Karpas-422 (cell line): Measurements from ENCODE around the gene TBCA. TPM values are rescaled to one million over a fixed set of nuclear protein-coding genes. Genes with fewer than 3 reads are reported as not detected.
"Not testable (repeated sequence)": the region's sequence is repeated elsewhere in the genome, so short reads cannot be mapped to it uniquely, and the experiment has no call there.

ENCODE experiments used
- DNase-seq: peaks from one replicate; pipeline ENCODE4 v3.0.0-alpha.2; 2015
- H2AFZ ChIP-seq: fragments of 200-600 bp; sonication (generic); 2 replicates; pipeline ENCODE4 v1.6.1; 2014; ENCODE audit warnings: antibody characterized with exemption, low read length, mixed read lengths
- H3K27ac ChIP-seq: fragments of 200-600 bp; sonication (generic); 2 replicates; pipeline ENCODE4 v1.5.1; 2014; ENCODE audit warnings: mild to moderate bottlenecking, low read length, moderate library complexity
- H3K27me3 ChIP-seq: fragments of 200-600 bp; sonication (generic); 2 replicates; pipeline ENCODE4 v1.6.1; 2014; ENCODE audit warnings: low read length, mixed read lengths
- H3K36me3 ChIP-seq: fragments of 200-600 bp; sonication (generic); 2 replicates; pipeline ENCODE4 v1.6.1; 2014; ENCODE audit warnings: low read length, mixed read lengths; ENCODE audit not compliant: insufficient read depth
- H3K4me1 ChIP-seq: fragments of 200-600 bp; sonication (generic); 2 replicates; pipeline ENCODE4 v1.6.1; 2014; ENCODE audit warnings: mild to moderate bottlenecking, low read length, mixed read lengths
- H3K4me2 ChIP-seq: fragments of 200-600 bp; sonication (generic); 2 replicates; pipeline ENCODE4 v1.6.1; 2014; ENCODE audit warnings: low read length, low read depth, mild to moderate bottlenecking; ENCODE audit not compliant: poor library complexity, severe bottlenecking
- H3K4me3 ChIP-seq: fragments of 200-600 bp; sonication (generic); 2 replicates; pipeline ENCODE4 v1.5.1; 2014; ENCODE audit warnings: mild to moderate bottlenecking, antibody characterized with exemption, low read length, mixed read lengths
- H3K79me2 ChIP-seq: fragments of 200-600 bp; sonication (generic); 2 replicates; pipeline ENCODE4 v1.6.1; 2014; ENCODE audit warnings: mild to moderate bottlenecking, low read length, mixed read lengths
- H3K9ac ChIP-seq: fragments of 200-600 bp; sonication (generic); 2 replicates; pipeline ENCODE4 v1.6.0; 2014; ENCODE audit warnings: low read length
- H3K9me2 ChIP-seq: fragments of 200-600 bp; sonication (generic), shearing (Covaris generic); replicated peaks from 2 replicates; pipeline ENCODE4 v1.6.0; 2014; ENCODE audit warnings: mild to moderate bottlenecking, low read length, moderate library complexity; ENCODE audit not compliant: insufficient read depth
- H3K9me3 ChIP-seq: fragments of 300-700, 200-600 bp; sonication (generic); 2 replicates; pipeline ENCODE4 v1.6.1; 2014; ENCODE audit warnings: low read length, mixed read lengths
- H4K20me1 ChIP-seq: fragments of 200-600 bp; sonication (generic); 2 replicates; pipeline ENCODE4 v1.6.1; 2014; ENCODE audit warnings: mild to moderate bottlenecking, antibody characterized with exemption, low read length, low read depth; ENCODE audit not compliant: insufficient read depth
- total RNA-seq: library from RNA; depleted of rRNA; stranded (reverse); fragments of >200 nt; shearing (Covaris generic); gene quantifications from 2 replicates; pipeline ENCODE4 v1.2.3, GENCODE V29; 2014; ENCODE audit warnings: low replicate concordance

Gene TBCA
- total RNA-seq, 1 experiment from 2014 or later = 324 TPM

DNA sequence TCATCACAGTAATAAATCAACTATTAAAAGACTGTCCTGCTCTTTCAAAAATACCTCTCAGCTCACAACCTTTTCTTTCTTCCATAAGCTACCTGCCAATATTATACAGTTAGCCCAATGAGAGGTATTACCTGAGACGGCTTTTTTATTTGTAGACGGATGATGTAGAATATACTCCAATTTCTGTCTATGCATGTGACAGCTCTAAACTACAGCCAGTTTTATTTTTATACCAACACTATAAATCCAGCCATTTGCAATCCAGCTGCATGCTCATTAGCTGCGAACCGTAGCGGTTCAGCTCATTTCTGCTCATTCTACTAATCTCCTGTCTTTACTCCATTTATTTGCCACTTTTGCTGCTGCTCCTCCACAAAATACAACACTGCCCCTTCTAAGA lies 51.2 kb downstream of the TBCA start:
- H3K4me3 ChIP-seq = no peak overlapping the region
- no peaks in the 10 kb centered on the region for H4K20me1 ChIP-seq
- H3K4me1 ChIP-seq = no peaks in the 10 kb centered on the region
- H3K4me2 ChIP-seq = no peak overlapping the region
- no peaks in the 10 kb centered on the region for H3K9me2 ChIP-seq
- no peak overlapping the region for H3K9ac ChIP-seq
- no peak overlapping the region for H3K27ac ChIP-seq
- H3K79me2 ChIP-seq = peaks cover 98% of the 10 kb centered on the region
- H3K9me3 ChIP-seq = no peaks in the 10 kb centered on the region
- no peak overlapping the region for H2AFZ ChIP-seq
- no peaks in the 10 kb centered on the region for H3K27me3 ChIP-seq
- no peak for DNase-seq
- H3K36me3 ChIP-seq = peaks cover 4% of the 10 kb centered on the region; the same call in 1 of the 2 replicates

DNA sequence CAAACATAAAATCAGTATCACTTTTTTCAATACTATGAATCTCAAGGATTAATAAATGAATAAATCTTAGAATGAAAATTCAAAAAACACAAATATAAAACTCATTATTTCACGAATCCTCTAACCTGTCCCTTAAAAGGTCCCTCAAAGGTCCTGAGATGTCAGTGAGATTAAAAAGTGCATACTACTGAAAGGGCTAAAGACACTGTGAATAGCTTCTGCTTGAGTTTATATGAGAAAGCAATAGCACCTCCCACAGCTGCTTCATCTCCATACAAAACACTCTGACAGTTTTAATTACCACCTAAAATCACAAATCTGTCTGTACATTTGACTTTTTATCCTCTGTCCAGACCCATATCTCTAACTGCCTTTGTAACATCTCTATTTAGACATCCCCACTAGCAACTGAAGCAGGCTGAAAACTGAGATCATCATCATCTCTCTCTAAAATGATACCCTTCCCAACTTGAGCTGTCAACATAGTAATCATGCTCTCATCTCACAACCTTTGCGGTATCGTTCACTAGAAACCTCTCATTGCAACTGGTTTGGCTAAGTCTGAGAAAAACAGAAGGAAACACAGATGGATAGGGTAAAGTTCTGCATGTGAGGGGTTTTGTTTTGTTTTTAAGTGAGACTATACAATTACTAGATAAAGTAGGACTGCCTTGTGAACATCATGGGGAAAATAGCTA lies 56.3 kb downstream of the TBCA start:
- no peaks in the 10 kb centered on the region for H3K9me2 ChIP-seq
- no peak for DNase-seq
- no peaks in the 10 kb centered on the region for H3K9me3 ChIP-seq
- H3K36me3 ChIP-seq = peaks cover 4% of the 10 kb centered on the region; the same call in 1 of the 2 replicates
- H3K9ac ChIP-seq = no peak overlapping the region
- H4K20me1 ChIP-seq = peaks cover 4% of the 10 kb centered on the region; the same call in 1 of the 2 replicates
- peaks cover 98% of the 10 kb centered on the region for H3K79me2 ChIP-seq
- H3K4me3 ChIP-seq = no peak overlapping the region
- no peak overlapping the region for H3K4me2 ChIP-seq
- no peaks in the 10 kb centered on the region for H3K27me3 ChIP-seq
- H3K4me1 ChIP-seq = peaks cover 16% of the 10 kb centered on the region
- no peak overlapping the region for H2AFZ ChIP-seq
- H3K27ac ChIP-seq = no peak overlapping the region

DNA sequence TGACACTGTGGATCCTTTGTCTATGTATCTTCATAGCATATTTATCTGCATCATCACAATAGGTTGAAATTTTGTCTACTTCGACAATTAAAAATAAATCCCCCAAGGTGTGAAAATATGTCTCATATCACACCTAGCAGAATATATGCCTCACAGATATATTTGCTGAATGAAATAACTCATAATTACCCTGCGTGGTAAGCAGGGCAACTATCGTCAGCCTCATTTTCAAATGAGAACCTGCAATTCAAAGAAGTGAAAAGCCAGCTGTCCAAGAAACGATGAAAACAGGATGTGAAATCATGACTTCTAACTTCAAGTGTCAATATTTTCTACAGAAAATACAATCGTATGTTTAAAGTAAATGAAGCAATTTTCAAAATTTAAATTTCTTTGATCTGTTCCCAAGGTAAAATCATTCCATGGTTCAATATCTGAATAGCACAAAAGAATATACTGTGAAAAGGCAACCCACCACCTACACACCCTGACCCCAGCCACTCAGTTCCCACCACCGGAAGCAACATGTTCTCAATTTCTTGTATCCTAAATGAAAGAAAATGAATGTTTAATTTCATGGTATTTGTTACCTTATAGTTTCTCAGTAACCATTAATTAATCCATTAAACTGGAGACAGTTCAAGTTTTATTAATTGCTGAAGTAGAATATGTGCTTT lies 57.1 kb downstream of the TBCA start:
- Histone ChIP-seq H3K9me3 (no peaks in the 10 kb centered on the region), H2AFZ (no peak overlapping the region), H4K20me1 (peaks cover 4% of the 10 kb centered on the region; the same call in 1 of the 2 replicates), H3K27ac (no peak overlapping the region), H3K36me3 (peaks cover 4% of the 10 kb centered on the region; the same call in 1 of the 2 replicates), H3K27me3 (no peaks in the 10 kb centered on the region), H3K9ac (no peak overlapping the region), H3K4me3 (no peak overlapping the region), H3K79me2 (peaks cover 98% of the 10 kb centered on the region), H3K4me2 (no peak overlapping the region), H3K9me2 (no peaks in the 10 kb centered on the region), H3K4me1 (peaks cover 17% of the 10 kb centered on the region)
- no peak for DNase-seq

GRCh38 chr5:77709993-77710685 lies 66.0 kb downstream of the TBCA start:
- Histone ChIP-seq H2AFZ (no peak overlapping the region), H3K9me2 (no peaks in the 10 kb centered on the region), H3K27ac (no peak overlapping the region), H3K4me1 (peaks cover 11% of the 10 kb centered on the region), H3K9ac (no peak overlapping the region), H3K4me2 (no peak overlapping the region), H3K27me3 (no peaks in the 10 kb centered on the region), H3K4me3 (no peak overlapping the region), H3K36me3 (peaks cover 28% of the 10 kb centered on the region), H3K9me3 (no peaks in the 10 kb centered on the region), H3K79me2 (peaks cover 82% of the 10 kb centered on the region), H4K20me1 (no peaks in the 10 kb centered on the region)
- DNase-seq = no peak

DNA sequence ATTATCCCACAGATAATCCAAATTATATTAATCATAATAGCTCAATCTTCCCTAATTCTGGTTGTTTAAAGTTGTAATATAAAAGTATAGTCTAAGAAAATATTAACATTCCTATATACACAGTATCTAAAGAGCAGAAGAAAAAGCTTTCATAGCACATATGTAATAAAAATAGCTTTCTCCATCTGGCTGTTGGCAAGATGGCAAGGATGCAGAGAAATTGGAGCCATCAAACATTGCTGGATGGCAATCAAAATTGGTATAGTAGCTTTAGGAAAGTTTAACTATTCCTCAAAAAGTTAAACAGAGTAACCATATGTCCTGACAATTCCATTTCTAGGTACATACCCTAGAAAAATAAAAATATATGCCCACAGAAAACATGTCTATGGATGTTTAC lies 66.8 kb downstream of the TBCA start:
- peaks cover 15% of the 10 kb centered on the region for H3K4me1 ChIP-seq
- H4K20me1 ChIP-seq = no peaks in the 10 kb centered on the region
- no peak overlapping the region for H2AFZ ChIP-seq
- no peak overlapping the region for H3K27ac ChIP-seq
- no peak overlapping the region for H3K4me2 ChIP-seq
- no peaks in the 10 kb centered on the region for H3K27me3 ChIP-seq
- no peaks in the 10 kb centered on the region for H3K9me3 ChIP-seq
- no peaks in the 10 kb centered on the region for H3K9me2 ChIP-seq
- H3K9ac ChIP-seq = no peak overlapping the region
- peaks cover 83% of the 10 kb centered on the region for H3K79me2 ChIP-seq
- peaks cover 36% of the 10 kb centered on the region for H3K36me3 ChIP-seq
- no peak for DNase-seq
- no peak overlapping the region for H3K4me3 ChIP-seq

GRCh38 chr5:77707791-77708190 lies 68.3 kb downstream of the TBCA start:
- H4K20me1 ChIP-seq = no peaks in the 10 kb centered on the region
- peaks cover 82% of the 10 kb centered on the region for H3K79me2 ChIP-seq
- no peaks in the 10 kb centered on the region for H3K27me3 ChIP-seq
- no peaks in the 10 kb centered on the region for H3K9me3 ChIP-seq
- no peak overlapping the region for H3K27ac ChIP-seq
- DNase-seq = no peak
- peaks cover 51% of the 10 kb centered on the region for H3K36me3 ChIP-seq
- no peak overlapping the region for H3K4me2 ChIP-seq
- no peak overlapping the region for H2AFZ ChIP-seq
- peaks cover 25% of the 10 kb centered on the region for H3K4me1 ChIP-seq
- no peak overlapping the region for H3K4me3 ChIP-seq
- H3K9ac ChIP-seq = no peak overlapping the region
- no peaks in the 10 kb centered on the region for H3K9me2 ChIP-seq

DNA sequence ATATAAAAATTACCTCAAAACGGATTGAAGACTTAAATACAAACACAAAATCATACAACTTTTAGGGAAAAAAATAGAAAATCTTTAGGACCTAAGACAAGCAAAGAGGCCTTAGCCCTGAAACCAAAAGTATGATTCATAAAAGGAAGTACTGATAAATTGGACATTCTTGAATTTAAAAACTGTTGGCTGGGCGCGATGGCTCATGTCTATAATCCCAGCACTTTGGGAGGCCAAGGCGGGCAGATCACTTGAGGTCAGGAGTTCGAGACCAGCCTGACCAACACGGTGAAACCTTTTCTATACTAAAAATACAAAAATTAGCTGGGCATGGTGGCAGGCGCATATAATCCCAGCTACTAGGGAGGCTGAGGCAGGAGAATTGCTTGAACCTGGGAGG lies 76.6 kb downstream of the TBCA start:
- not testable (repeated sequence) for H3K4me2 ChIP-seq, H3K9me3 ChIP-seq, H3K9me2 ChIP-seq, H3K27me3 ChIP-seq, DNase-seq, H3K4me3 ChIP-seq, H4K20me1 ChIP-seq, H3K9ac ChIP-seq, H3K27ac ChIP-seq, H2AFZ ChIP-seq
- H3K79me2 ChIP-seq = peaks cover 97% of the 10 kb centered on the region
- H3K4me1 ChIP-seq = peaks cover 12% of the 10 kb centered on the region
- peaks cover 44% of the 10 kb centered on the region for H3K36me3 ChIP-seq

DNA sequence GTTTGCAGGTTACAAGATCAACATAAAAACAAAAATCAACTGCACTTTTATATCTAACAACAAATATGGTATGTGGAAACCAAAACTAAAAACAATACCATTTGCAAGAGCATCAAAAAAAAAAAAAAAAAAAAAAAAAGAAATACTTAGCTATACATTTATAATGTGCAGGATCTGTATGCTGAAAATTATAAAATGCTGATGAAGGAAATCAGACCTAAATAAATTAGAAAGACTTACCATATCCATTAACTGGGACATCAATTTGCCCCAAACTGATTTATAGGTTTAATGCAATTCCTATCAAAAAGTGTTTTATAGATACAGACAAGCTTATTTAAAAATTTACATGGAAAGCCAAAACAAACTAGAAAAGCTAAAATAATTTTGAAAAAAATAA lies 77.2 kb downstream of the TBCA start:
- no peak for DNase-seq
- H3K79me2 ChIP-seq = peaks cover 97% of the 10 kb centered on the region

More for the DNA sequence above, 77.2 kb downstream of the TBCA start:
- Histone ChIP-seq H3K4me3 (no peak overlapping the region), H2AFZ (no peak overlapping the region), H4K20me1 (peaks cover 8% of the 10 kb centered on the region; the same call in 1 of the 2 replicates), H3K9ac (no peak overlapping the region), H3K9me3 (no peaks in the 10 kb centered on the region), H3K27ac (no peak overlapping the region), H3K9me2 (no peaks in the 10 kb centered on the region), H3K27me3 (no peaks in the 10 kb centered on the region), H3K4me1 (peaks cover 6% of the 10 kb centered on the region), H3K4me2 (no peak overlapping the region), H3K36me3 (peaks cover 39% of the 10 kb centered on the region)
